ENCODE measurements around the gene IGSF22. TPM values are rescaled to one million over a fixed set of nuclear protein-coding genes. Genes with fewer than 3 reads are reported as not detected.

IGSF22 gene
- polyA plus RNA-seq, 1 of the 3 experiments (the other 2 are of a cell fraction): 0.02 TPM

DNA sequence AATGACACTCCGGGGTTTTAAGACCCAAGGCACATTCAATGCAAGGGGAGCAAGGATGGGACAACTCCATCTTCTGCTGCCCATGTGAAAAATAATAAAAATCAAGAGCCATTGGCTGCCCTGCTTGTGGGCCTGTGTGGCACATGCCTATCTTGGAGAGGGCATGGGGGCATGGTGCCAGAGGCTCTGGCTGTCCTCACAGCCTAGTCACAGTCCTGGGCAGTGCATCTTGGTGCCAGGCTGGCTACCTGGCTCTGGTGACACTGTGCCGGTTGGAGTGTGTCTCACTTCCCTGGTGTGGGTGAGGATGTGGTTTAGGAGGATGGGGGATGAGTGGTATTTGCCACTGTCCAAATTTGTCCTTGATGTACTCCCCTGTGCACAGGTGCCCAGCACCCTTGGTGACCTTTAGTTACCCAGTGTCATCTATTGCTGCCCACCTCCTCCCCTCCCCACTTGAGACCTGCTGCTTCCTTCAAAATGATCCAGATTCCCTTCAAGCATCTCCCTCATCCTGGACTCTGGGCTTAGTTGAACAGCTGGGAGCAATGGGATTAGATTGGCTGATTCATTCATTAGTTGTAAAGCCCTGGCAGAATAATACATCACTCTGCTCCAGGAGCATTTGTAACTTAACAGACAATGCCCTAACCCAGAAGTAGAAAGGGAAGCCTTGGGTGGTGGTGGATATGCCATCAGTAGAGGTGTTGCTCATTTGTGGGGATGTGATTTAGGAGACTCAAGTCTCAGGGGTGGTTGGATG, 22.8 kb downstream of the IGSF22 start:
- H3K9ac ChIP-seq: no peak overlapping the region
- H3K27me3 ChIP-seq (ENCODE audit: insufficient read depth): peaks cover 9% of the 10 kb centered on the region; the same call in 1 of the 2 replicates
- no peak overlapping the region for H3K27ac ChIP-seq (ENCODE audit: low read depth in 2 of 2, low read length in 1 of 2)
- H3K4me2 ChIP-seq: no peak overlapping the region
- DNase-seq: no peak
- H3K4me1 ChIP-seq (ENCODE audit: control insufficient read depth in 1 of 2, insufficient read depth in 2 of 2, low read depth in 1 of 2, low read length in 1 of 2): peaks cover 0 to 34% of the 10 kb centered on the region in 2 experiments; a peak in 2 of 4 replicates
- no peaks in the 10 kb centered on the region for H4K20me1 ChIP-seq (ENCODE audit: insufficient read depth)
- CTCF ChIA-PET: interaction anchor here (4.9 kb wide), 1 partner anchor 18 kb away, joined by 25 read pairs; no protein-coding TSS in a partner anchor
- H3K9me3 ChIP-seq: no peaks in the 10 kb centered on the region
- no peaks in the 10 kb centered on the region for H3K79me2 ChIP-seq (ENCODE audit: insufficient read depth)
- H2AFZ ChIP-seq (ENCODE audit: low read depth): no peak overlapping the region
- WGBS (ENCODE audit: low lambda C conversion rate): 25% methylated on average over 1 of the region's 2 CpGs
- H3F3A ChIP-seq (replicated peaks; ENCODE audit: insufficient read depth): no peaks in the 10 kb centered on the region
- no peak overlapping the region for H3K4me3 ChIP-seq (ENCODE audit: low read depth in 2 of 2, low read length in 1 of 2)
- H3K9me2 ChIP-seq: no peaks in the 10 kb centered on the region
- H3K36me3 ChIP-seq (replicated peaks in 1 of 2; ENCODE audit: control insufficient read depth in 1 of 2, insufficient read depth in 2 of 2, low read length in 1 of 2): no peaks in the 10 kb centered on the region
- POLR2A ChIA-PET: no interaction called here
- TF ChIP-seq, protein P1, sequence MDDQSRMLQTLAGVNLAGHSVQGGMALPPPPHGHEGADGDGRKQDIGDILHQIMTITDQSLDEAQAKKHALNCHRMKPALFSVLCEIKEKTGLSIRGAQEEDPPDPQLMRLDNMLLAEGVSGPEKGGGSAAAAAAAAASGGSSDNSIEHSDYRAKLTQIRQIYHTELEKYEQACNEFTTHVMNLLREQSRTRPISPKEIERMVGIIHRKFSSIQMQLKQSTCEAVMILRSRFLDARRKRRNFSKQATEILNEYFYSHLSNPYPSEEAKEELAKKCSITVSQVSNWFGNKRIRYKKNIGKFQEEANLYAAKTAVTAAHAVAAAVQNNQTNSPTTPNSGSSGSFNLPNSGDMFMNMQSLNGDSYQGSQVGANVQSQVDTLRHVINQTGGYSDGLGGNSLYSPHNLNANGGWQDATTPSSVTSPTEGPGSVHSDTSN (IDR thresholded peaks at IDR 0.05): no peak
- TF ChIP-seq RCOR1 (IDR thresholded peaks at IDR 0.05; ENCODE audit: low read length) (no peak), EZH2phosphoT487 (IDR thresholded peaks at IDR 0.05; ENCODE audit: borderline replicate concordance, low read depth) (no peak), TAF1 (IDR thresholded peaks at IDR 0.05; ENCODE audit: borderline replicate concordance, low read depth, low read length) (no peak), RAD21 (IDR thresholded peaks at IDR 0.05; ENCODE audit: low read length) (no peak), TEAD4 (IDR thresholded peaks at IDR 0.05; ENCODE audit: borderline replicate concordance, insufficient read depth) (no peak), YY1 (IDR thresholded peaks at IDR 0.05; ENCODE audit: low read depth) (no peak), SIN3A (IDR thresholded peaks at IDR 0.05; ENCODE audit: borderline replicate concordance, low read depth, low read length) (no peak), MEF2A (IDR thresholded peaks at IDR 0.05; ENCODE audit: borderline replicate concordance, low read depth) (no peak), GABPA (IDR thresholded peaks at IDR 0.05; ENCODE audit: low read depth) (no peak), EP300 (IDR thresholded peaks at IDR 0.05; ENCODE audit: borderline replicate concordance in 1 of 2, low read depth in 1 of 2, low read length in 1 of 2) (no peak), CHD2 (IDR thresholded peaks at IDR 0.05; ENCODE audit: low read length, partially characterized antibody) (no peak), RFX5 (IDR thresholded peaks at IDR 0.05; ENCODE audit: low read length) (no peak), POLR2AphosphoS5 (IDR thresholded peaks at IDR 0.05; ENCODE audit: low read depth, low read length) (no peak), CTCF (IDR thresholded peaks at IDR 0.05) (no peak), JUND (IDR thresholded peaks at IDR 0.05) (no peak), ELF1 (IDR thresholded peaks at IDR 0.05) (no peak), FOSL2 (IDR thresholded peaks at IDR 0.05; ENCODE audit: borderline replicate concordance, low read depth) (no peak)
- TF ChIP-seq, protein P2, sequence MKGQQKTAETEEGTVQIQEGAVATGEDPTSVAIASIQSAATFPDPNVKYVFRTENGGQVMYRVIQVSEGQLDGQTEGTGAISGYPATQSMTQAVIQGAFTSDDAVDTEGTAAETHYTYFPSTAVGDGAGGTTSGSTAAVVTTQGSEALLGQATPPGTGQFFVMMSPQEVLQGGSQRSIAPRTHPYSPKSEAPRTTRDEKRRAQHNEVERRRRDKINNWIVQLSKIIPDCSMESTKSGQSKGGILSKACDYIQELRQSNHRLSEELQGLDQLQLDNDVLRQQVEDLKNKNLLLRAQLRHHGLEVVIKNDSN (IDR thresholded peaks at IDR 0.05; ENCODE audit: borderline replicate concordance, low read depth): no peak
- TF ChIP-seq, protein P3, sequence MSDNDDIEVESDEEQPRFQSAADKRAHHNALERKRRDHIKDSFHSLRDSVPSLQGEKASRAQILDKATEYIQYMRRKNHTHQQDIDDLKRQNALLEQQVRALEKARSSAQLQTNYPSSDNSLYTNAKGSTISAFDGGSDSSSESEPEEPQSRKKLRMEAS (IDR thresholded peaks at IDR 0.05; ENCODE audit: low read depth): no peak
